Measurements from ENCODE around the gene SFT2D2.

The SFT2D2 gene

DNA sequence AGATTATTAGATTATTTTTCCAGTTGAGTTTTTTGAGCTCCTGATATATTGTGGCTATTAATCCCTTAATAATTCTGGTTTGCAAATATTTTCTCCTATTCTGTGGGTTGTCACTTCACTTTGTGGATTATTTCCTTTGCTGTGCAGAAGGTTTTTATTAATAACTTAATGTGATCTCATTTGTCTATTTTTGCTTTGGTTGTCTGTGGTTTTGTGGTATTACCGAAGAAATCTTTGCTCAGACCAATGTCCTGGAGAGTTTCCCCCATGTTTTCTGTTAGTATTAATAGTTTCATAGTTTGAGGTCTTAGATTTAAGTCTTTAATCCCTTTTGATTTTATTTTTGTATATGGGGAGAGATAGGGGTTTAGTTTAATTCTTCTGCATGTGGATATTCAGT, 47.8 kb downstream of the SFT2D2 start:
- no peak overlapping the region for H3K4ac ChIP-seq (ENCODE audit: low read depth, low read length)
- H3K27me3 ChIP-seq (ENCODE audit: insufficient read depth, low read length, poor library complexity), result no peaks in the 10 kb centered on the region
- no peak overlapping the region for H4K5ac ChIP-seq (ENCODE audit: low read length)
- H3K18ac ChIP-seq (ENCODE audit: low read length), result no peak overlapping the region
- DNase-seq, result no peak
- H3K4me1 ChIP-seq (ENCODE audit: control insufficient read depth, low read depth, low read length), result no peaks in the 10 kb centered on the region
- H2BK120ac ChIP-seq (ENCODE audit: low read depth, low read length), result no peak overlapping the region
- no peak overlapping the region for H3K9ac ChIP-seq (ENCODE audit: low read length)
- no CpG with 5 or more reads among the region's 1 CpG for WGBS (ENCODE audit: extremely low coverage, insufficient coverage, low lambda C conversion rate)
- H3K36me3 ChIP-seq (ENCODE audit: control insufficient read depth, insufficient read depth, low read length), result no peaks in the 10 kb centered on the region
- H3K4me3 ChIP-seq (ENCODE audit: low read length), result no peak overlapping the region
- H2BK5ac ChIP-seq (ENCODE audit: low read length), result no peak overlapping the region
- no peaks in the 10 kb centered on the region for H3K79me2 ChIP-seq (ENCODE audit: control insufficient read depth, insufficient read depth, low read length)
- no peak overlapping the region for H3K4me2 ChIP-seq (ENCODE audit: low read length)
- no peak overlapping the region for H3K23ac ChIP-seq (ENCODE audit: low read length)
- H3K79me1 ChIP-seq (ENCODE audit: low read length), result no peaks in the 10 kb centered on the region
- H3K56ac ChIP-seq (ENCODE audit: low read length), result no peak overlapping the region
- no peak overlapping the region for H4K8ac ChIP-seq (ENCODE audit: low read depth, low read length)
- H2BK15ac ChIP-seq (replicated peaks; ENCODE audit: low read depth), result no peak overlapping the region
- H2AK5ac ChIP-seq (ENCODE audit: low read length), result no peak overlapping the region
- no peak overlapping the region for H3K27ac ChIP-seq (ENCODE audit: low read depth, low read length)

DNA sequence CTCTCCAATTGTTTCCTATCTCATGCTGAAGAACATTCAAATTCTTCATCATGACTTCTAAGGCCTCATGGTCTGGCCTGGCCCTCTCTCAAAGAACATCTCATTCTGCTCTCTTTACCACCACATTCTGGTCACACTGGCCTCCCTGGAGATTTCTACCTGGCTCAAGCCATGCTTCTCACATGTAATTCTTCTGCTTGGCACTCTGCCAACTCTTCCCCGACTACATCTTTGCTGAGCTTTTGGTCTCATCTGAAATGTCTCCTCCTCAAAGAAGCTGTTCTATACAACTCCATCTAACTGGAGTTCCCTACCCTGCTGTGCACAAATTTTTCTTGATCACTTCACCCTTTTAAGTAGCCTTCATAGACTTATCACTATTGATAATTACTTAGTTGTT, 53.4 kb downstream of the SFT2D2 start:
- Histone ChIP-seq H3K23ac (ENCODE audit: low read length) (no peak overlapping the region), H3K36me3 (ENCODE audit: control insufficient read depth, insufficient read depth, low read length) (no peaks in the 10 kb centered on the region), H3K4ac (ENCODE audit: low read depth, low read length) (no peak overlapping the region), H3K4me2 (ENCODE audit: low read length) (no peak overlapping the region), H3K4me3 (ENCODE audit: low read length) (no peak overlapping the region), H3K27ac (ENCODE audit: low read depth, low read length) (no peak overlapping the region), H2AK5ac (ENCODE audit: low read length) (no peak overlapping the region), H4K8ac (ENCODE audit: low read depth, low read length) (no peak overlapping the region), H3K4me1 (ENCODE audit: control insufficient read depth, low read depth, low read length) (no peaks in the 10 kb centered on the region), H2BK120ac (ENCODE audit: low read depth, low read length) (no peak overlapping the region), H4K5ac (ENCODE audit: low read length) (no peak overlapping the region), H3K79me2 (ENCODE audit: control insufficient read depth, insufficient read depth, low read length) (no peaks in the 10 kb centered on the region), H3K18ac (ENCODE audit: low read length) (no peak overlapping the region), H2BK5ac (ENCODE audit: low read length) (no peak overlapping the region), H3K9ac (ENCODE audit: low read length) (no peak overlapping the region), H2BK15ac (replicated peaks; ENCODE audit: low read depth) (no peak overlapping the region), H3K56ac (ENCODE audit: low read length) (no peak overlapping the region), H3K27me3 (ENCODE audit: insufficient read depth, low read length, poor library complexity) (no peaks in the 10 kb centered on the region), H3K79me1 (ENCODE audit: low read length) (no peaks in the 10 kb centered on the region)
- no CpG with 5 or more reads among the region's 1 CpG for WGBS (ENCODE audit: extremely low coverage, insufficient coverage, low lambda C conversion rate)
- DNase-seq, result no peak

DNA sequence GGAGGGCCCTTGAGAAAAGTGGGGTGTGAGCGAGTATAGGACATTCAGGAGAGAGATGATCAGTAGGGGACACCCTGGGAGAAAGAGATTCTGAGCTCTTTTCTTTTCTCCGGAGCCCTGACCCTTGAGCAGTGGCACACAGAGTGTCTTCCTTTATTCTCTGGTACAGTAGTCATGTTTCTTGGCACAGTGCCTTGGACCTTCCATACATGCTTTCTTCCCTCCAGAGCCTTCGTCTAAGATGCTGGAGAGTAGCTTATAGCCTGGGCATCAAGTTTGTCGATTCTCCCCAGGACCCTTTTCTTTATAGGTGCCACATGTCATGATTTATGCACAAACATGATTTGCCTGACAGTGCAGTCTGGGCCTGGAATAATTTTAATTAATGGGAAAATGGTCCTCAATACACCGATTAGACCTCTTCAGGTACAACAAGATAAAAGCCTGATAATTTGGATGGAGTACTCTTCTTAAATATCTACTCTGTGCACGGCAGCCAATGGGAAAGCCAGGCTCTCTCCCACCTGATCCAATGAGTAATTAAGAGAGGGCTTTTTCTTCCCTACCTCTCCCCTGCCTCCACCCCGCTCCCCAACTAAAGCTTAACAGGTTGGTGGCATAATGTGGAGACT, 54.6 kb downstream of the SFT2D2 start, which contains the start of gene TBX19:
TBX19 (plus strand) TSS at position 582 of the 632 bp plus-strand sequence. CDS start 214 bp downstream, outside the sequence.
- Histone ChIP-seq H3K18ac (ENCODE audit: low read length) (no peak within 1 kb of the TSS), H3K4me3 (ENCODE audit: low read length) (no peak within 1 kb of the TSS), H2BK5ac (ENCODE audit: low read length) (no peak within 1 kb of the TSS), H2AK5ac (ENCODE audit: low read length) (no peak within 1 kb of the TSS), H3K23ac (ENCODE audit: low read length) (no peak within 1 kb of the TSS), H3K27ac (ENCODE audit: low read depth, low read length) (no peak within 1 kb of the TSS), H3K4me2 (ENCODE audit: low read length) (no peak within 1 kb of the TSS), H3K9ac (ENCODE audit: low read length) (no peak within 1 kb of the TSS), H3K79me1 (ENCODE audit: low read length) (no peaks in the 10 kb centered on the region), H3K27me3 (ENCODE audit: insufficient read depth, low read length, poor library complexity) (no peaks in the 10 kb centered on the region), H3K4ac (ENCODE audit: low read depth, low read length) (no peak within 1 kb of the TSS), H3K4me1 (ENCODE audit: control insufficient read depth, low read depth, low read length) (no peaks in the 10 kb centered on the region), H3K79me2 (ENCODE audit: control insufficient read depth, insufficient read depth, low read length) (no peaks in the 10 kb centered on the region), H3K56ac (ENCODE audit: low read length) (no peak within 1 kb of the TSS), H2BK15ac (replicated peaks; ENCODE audit: low read depth) (no peak within 1 kb of the TSS), H4K8ac (ENCODE audit: low read depth, low read length) (no peak within 1 kb of the TSS), H2BK120ac (ENCODE audit: low read depth, low read length) (no peak within 1 kb of the TSS), H3K36me3 (ENCODE audit: control insufficient read depth, insufficient read depth, low read length) (no peaks in the 10 kb centered on the region), H4K5ac (ENCODE audit: low read length) (no peak within 1 kb of the TSS)
- WGBS (ENCODE audit: extremely low coverage, insufficient coverage, low lambda C conversion rate), result no CpG with 5 or more reads among the region's 7 CpGs
- no peak for DNase-seq

DNA sequence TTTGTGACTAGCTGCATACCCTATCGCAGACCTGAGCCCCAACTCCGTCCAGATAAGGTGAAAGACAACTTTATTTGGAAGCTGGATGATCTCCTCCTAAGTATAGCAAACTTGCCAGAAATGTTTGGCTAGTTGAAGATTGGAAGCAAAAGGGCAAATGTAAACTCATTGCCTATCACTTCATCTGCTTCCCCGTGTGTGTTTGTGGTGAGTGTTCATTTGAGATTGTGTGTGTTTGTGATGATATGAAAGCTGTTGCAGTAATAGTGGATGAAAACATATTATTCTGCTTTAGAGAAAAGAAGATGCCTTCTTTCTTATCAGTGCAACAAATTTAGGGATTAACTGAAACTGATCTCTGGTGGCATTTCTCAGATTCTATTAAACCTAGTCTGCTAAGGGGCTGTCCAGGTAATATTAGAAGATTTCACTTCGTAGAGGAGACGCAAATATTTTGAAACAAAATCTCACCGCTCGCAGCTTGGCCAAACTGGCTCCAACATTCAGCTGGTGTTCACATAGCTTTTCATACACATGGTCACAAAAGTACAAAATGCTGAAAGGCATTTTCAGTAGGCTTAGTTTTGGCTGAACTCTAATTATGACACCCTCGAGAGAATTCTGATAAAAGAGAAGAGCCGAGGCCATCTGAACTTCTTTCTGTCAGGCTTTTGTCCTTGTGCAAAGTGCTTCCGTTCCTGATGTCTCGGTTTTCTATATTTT, 56.0 kb downstream of the SFT2D2 start:
- H3K56ac ChIP-seq (ENCODE audit: low read length), result no peak overlapping the region
- H4K8ac ChIP-seq (ENCODE audit: low read depth, low read length), result no peak overlapping the region
- no peak overlapping the region for H3K4ac ChIP-seq (ENCODE audit: low read depth, low read length)
- no peak overlapping the region for H3K23ac ChIP-seq (ENCODE audit: low read length)
- no peak for DNase-seq
- no peak overlapping the region for H3K9ac ChIP-seq (ENCODE audit: low read length)
- H2BK5ac ChIP-seq (ENCODE audit: low read length), result no peak overlapping the region
- no peak overlapping the region for H2BK15ac ChIP-seq (replicated peaks; ENCODE audit: low read depth)
- H3K18ac ChIP-seq (ENCODE audit: low read length), result no peak overlapping the region
- no CpG with 5 or more reads among the region's 11 CpGs for WGBS (ENCODE audit: extremely low coverage, insufficient coverage, low lambda C conversion rate)
- no peak overlapping the region for H3K27ac ChIP-seq (ENCODE audit: low read depth, low read length)
- H3K27me3 ChIP-seq (ENCODE audit: insufficient read depth, low read length, poor library complexity), result no peaks in the 10 kb centered on the region
- H3K79me1 ChIP-seq (ENCODE audit: low read length), result no peaks in the 10 kb centered on the region
- peaks cover 2% of the 10 kb centered on the region for H3K4me1 ChIP-seq (ENCODE audit: control insufficient read depth, low read depth, low read length)
- H3K79me2 ChIP-seq (ENCODE audit: control insufficient read depth, insufficient read depth, low read length), result no peaks in the 10 kb centered on the region
- H4K5ac ChIP-seq (ENCODE audit: low read length), result no peak overlapping the region
- no peak overlapping the region for H2AK5ac ChIP-seq (ENCODE audit: low read length)
- no peak overlapping the region for H3K4me3 ChIP-seq (ENCODE audit: low read length)
- no peaks in the 10 kb centered on the region for H3K36me3 ChIP-seq (ENCODE audit: control insufficient read depth, insufficient read depth, low read length)
- no peak overlapping the region for H2BK120ac ChIP-seq (ENCODE audit: low read depth, low read length)
- no peak overlapping the region for H3K4me2 ChIP-seq (ENCODE audit: low read length)

GRCh38 chr1:168285521-168285790, 59.7 kb downstream of the SFT2D2 start:
- peaks cover 2% of the 10 kb centered on the region for H3K4me1 ChIP-seq (ENCODE audit: control insufficient read depth, low read depth, low read length)
- no peak overlapping the region for H3K23ac ChIP-seq (ENCODE audit: low read length)
- no peak overlapping the region for H2BK15ac ChIP-seq (replicated peaks; ENCODE audit: low read depth)
- H3K4me2 ChIP-seq (ENCODE audit: low read length), result no peak overlapping the region
- no peaks in the 10 kb centered on the region for H3K27me3 ChIP-seq (ENCODE audit: insufficient read depth, low read length, poor library complexity)
- H2AK5ac ChIP-seq (ENCODE audit: low read length), result no peak overlapping the region
- H3K4me3 ChIP-seq (ENCODE audit: low read length), result no peak overlapping the region
- no peak overlapping the region for H3K56ac ChIP-seq (ENCODE audit: low read length)
- H3K79me2 ChIP-seq (ENCODE audit: control insufficient read depth, insufficient read depth, low read length), result no peaks in the 10 kb centered on the region
- H4K5ac ChIP-seq (ENCODE audit: low read length), result no peak overlapping the region
- H3K18ac ChIP-seq (ENCODE audit: low read length), result no peak overlapping the region
- H3K79me1 ChIP-seq (ENCODE audit: low read length), result no peaks in the 10 kb centered on the region
- no peak overlapping the region for H2BK120ac ChIP-seq (ENCODE audit: low read depth, low read length)
- DNase-seq, result peak; percentile 41
- no peak overlapping the region for H3K9ac ChIP-seq (ENCODE audit: low read length)
- no peak overlapping the region for H3K4ac ChIP-seq (ENCODE audit: low read depth, low read length)
- H2BK5ac ChIP-seq (ENCODE audit: low read length), result no peak overlapping the region
- no peak overlapping the region for H3K27ac ChIP-seq (ENCODE audit: low read depth, low read length)
- H3K36me3 ChIP-seq (ENCODE audit: control insufficient read depth, insufficient read depth, low read length), result no peaks in the 10 kb centered on the region
- H4K8ac ChIP-seq (ENCODE audit: low read depth, low read length), result no peak overlapping the region
